Natural killer cell (primary cell): ENCODE data around the gene OR1A1. TPM values are rescaled to one million over a fixed set of nuclear protein-coding genes. Genes with fewer than 3 reads are reported as not detected.
"Not testable (repeated sequence)": the region's sequence is repeated elsewhere in the genome, so short reads cannot be mapped to it uniquely, and the experiment has no call there.

ENCODE experiments used
- ATAC-seq, 3 donors: fragments of 150-1000 bp in 2 of 3; fragments of 200-7000 bp in 1 of 3; cut with Tn5 transposase; 1 replicate in 1 of 3; 2 replicates in 2 of 3; pipeline ENCODE4 v1.10.0; 2021; ENCODE audit warnings: mild to moderate bottlenecking in 2 of 3, moderate library complexity in 2 of 3
- DNase-seq, 2 donors: peaks; one replicate each; pipeline versions ENCODE4 v3.0.0 to v3.0.0-alpha.2; 2013 to 2021; ENCODE audit warnings: mixed read lengths in 1 of 2
- H3K27ac ChIP-seq: one replicate; pipeline ENCODE4 v1.5.1; 2013; ENCODE audit warnings: mild to moderate bottlenecking, low read length
- H3K27me3 ChIP-seq: one replicate; pipeline ENCODE4 v1.6.1; 2013; ENCODE audit warnings: low read length; ENCODE audit not compliant: control insufficient read depth, insufficient read depth
- H3K36me3 ChIP-seq: one replicate; pipeline ENCODE4 v1.6.1; 2013; ENCODE audit warnings: low read length; ENCODE audit not compliant: control insufficient read depth, insufficient read depth
- H3K4me1 ChIP-seq: one replicate; pipeline ENCODE4 v1.6.1; 2013; ENCODE audit warnings: low read length; ENCODE audit not compliant: control insufficient read depth, insufficient read depth
- H3K4me3 ChIP-seq: one replicate; pipeline ENCODE4 v1.5.1; 2013; ENCODE audit warnings: low read length
- H3K9me3 ChIP-seq: one replicate; pipeline ENCODE4 v1.6.1; 2013; ENCODE audit warnings: low read length; ENCODE audit not compliant: control insufficient read depth, insufficient read depth
- H3K27ac Mint-ChIP-seq, 2 donors: one replicate each; pipeline ENCODE4 v1.8.0; 2022; ENCODE audit warnings: mild to moderate bottlenecking in 2 of 2, mixed read lengths in 2 of 2, moderate library complexity in 1 of 2
- H3K27me3 Mint-ChIP-seq, 2 donors: one replicate each; pipeline ENCODE4 v1.8.0; 2022; ENCODE audit warnings: low read depth in 2 of 2, mixed read lengths in 2 of 2
- H3K36me3 Mint-ChIP-seq: one replicate; pipeline ENCODE4 v1.8.0; 2022; ENCODE audit warnings: mixed read lengths
- H3K4me1 Mint-ChIP-seq, 2 donors: one replicate each; pipeline ENCODE4 v1.8.0; 2022; ENCODE audit warnings: mixed read lengths in 2 of 2
- H3K4me3 Mint-ChIP-seq: one replicate; pipeline ENCODE4 v1.8.0; 2022; ENCODE audit warnings: mild to moderate bottlenecking, moderate library complexity, mixed read lengths
- H3K9me3 Mint-ChIP-seq, 2 donors: one replicate each; pipeline ENCODE4 v1.8.0; 2022; ENCODE audit warnings: mixed read lengths in 2 of 2
- CTCF ChIP-seq: fragments of 200-600 bp; IDR thresholded peaks from one replicate; pipeline ENCODE4 v1.8.0; 2022; ENCODE audit warnings: antibody characterized with exemption
- whole genome bisulfite sequencing: methylation state at CpG from one replicate; pipeline ENCODE4 v1.1.7; 2013; ENCODE audit warnings: missing lambda C conversion rate; ENCODE audit not compliant: insufficient coverage; 5-methylcytosine and 5-hydroxymethylcytosine counted together
- intact Hi-C: fragments of 100-400 bp; cut with micrococcal nuclease; formaldehyde crosslinking; loops from one replicate; pipeline ENCODE4 v1.14.2; 2022
- total RNA-seq, 4 donors: library from RNA; stranded (reverse); fragments of 120-200 nt in 1 of 4; gene quantifications; one replicate each; pipeline versions ENCODE4 v1.2.3 to v1.2.4, GENCODE V29; 2013 to 2022

OR1A1 gene
- total RNA-seq, 3 donors from 2014 or later (not counting 1 experiment from before 2014, with no cell fraction given) = not detected

GRCh38 chr17:3249013-3249412 is 41.5 kb downstream of the OR1A1 start:
- intact Hi-C loops, DNase-seq, H3K36me3 Mint-ChIP-seq, H3K9me3 ChIP-seq, H3K4me1 ChIP-seq, H3K9me3 Mint-ChIP-seq, H3K36me3 ChIP-seq, ATAC-seq, H3K4me1 Mint-ChIP-seq, H3K4me3 ChIP-seq, H3K27me3 ChIP-seq, H3K27ac Mint-ChIP-seq, H3K4me3 Mint-ChIP-seq, H3K27me3 Mint-ChIP-seq, H3K27ac ChIP-seq: not testable (repeated sequence)
- 80% methylated on average over 1 of the region's 2 CpGs for WGBS

GRCh38 chr17:3256575-3256974 is 49.1 kb downstream of the OR1A1 start:
- Histone ChIP-seq H3K27me3 (no peaks in the 10 kb centered on the region), H3K27ac (no peak overlapping the region), H3K36me3 (no peaks in the 10 kb centered on the region), H3K4me3 (no peak overlapping the region), H3K9me3 (no peaks in the 10 kb centered on the region), H3K4me1 (no peaks in the 10 kb centered on the region)
- Mint-ChIP-seq H3K36me3 (no peaks in the 10 kb centered on the region), H3K27me3 (peaks cover 0 to 12% of the 10 kb centered on the region in 2 donors), H3K27ac (no peak overlapping the region), H3K4me1 (peaks cover 5 to 14% of the 10 kb centered on the region in 2 donors), H3K4me3 (no peak overlapping the region), H3K9me3 (no peaks in the 10 kb centered on the region)
- WGBS = 96% methylated on average over 8 of the region's 8 CpGs
- no peak for TF ChIP-seq CTCF
- DNase-seq = no peak
- ATAC-seq = no peak
- intact Hi-C loops = no loop called here

GRCh38 chr17:3260163-3260562 is 52.7 kb downstream of the OR1A1 start:
- TF ChIP-seq CTCF = no peak
- Histone ChIP-seq H3K27ac (no peak overlapping the region), H3K27me3 (no peaks in the 10 kb centered on the region), H3K4me1 (no peaks in the 10 kb centered on the region), H3K36me3 (no peaks in the 10 kb centered on the region), H3K9me3 (no peaks in the 10 kb centered on the region), H3K4me3 (no peak overlapping the region)
- no peaks in the 10 kb centered on the region for H3K9me3 Mint-ChIP-seq
- peak overlapping the region; percentile 61 for H3K4me3 Mint-ChIP-seq
- DNase-seq = no peak
- intact Hi-C loops = no loop called here
- H3K27me3 Mint-ChIP-seq = peaks cover 0 to 17% of the 10 kb centered on the region in 2 donors
- H3K36me3 Mint-ChIP-seq = no peaks in the 10 kb centered on the region
- WGBS = 88% methylated on average over 1 of the region's 1 CpG
- no peak for ATAC-seq
- H3K4me1 Mint-ChIP-seq = peaks cover 5 to 14% of the 10 kb centered on the region in 2 donors
- peak overlapping the region in 1 of 2 donors; percentile 42 for H3K27ac Mint-ChIP-seq

GRCh38 chr17:3260600-3260999 is 53.1 kb downstream of the OR1A1 start:
- Histone ChIP-seq H3K9me3 (no peaks in the 10 kb centered on the region), H3K36me3 (no peaks in the 10 kb centered on the region), H3K4me1 (no peaks in the 10 kb centered on the region), H3K27me3 (no peaks in the 10 kb centered on the region), H3K4me3 (no peak overlapping the region), H3K27ac (no peak overlapping the region)
- TF ChIP-seq CTCF = no peak
- H3K4me1 Mint-ChIP-seq = peaks cover 5 to 14% of the 10 kb centered on the region in 2 donors
- H3K27ac Mint-ChIP-seq = peak overlapping the region in 1 of 2 donors; percentile 42
- peak overlapping the region; percentile 61 for H3K4me3 Mint-ChIP-seq
- H3K9me3 Mint-ChIP-seq = no peaks in the 10 kb centered on the region
- no peaks in the 10 kb centered on the region for H3K36me3 Mint-ChIP-seq
- no peak for DNase-seq
- H3K27me3 Mint-ChIP-seq = peaks cover 0 to 17% of the 10 kb centered on the region in 2 donors
- 67% methylated on average over 13 of the region's 13 CpGs for WGBS
- peak; percentile 55 to 99 (median 76) for ATAC-seq
- intact Hi-C loops = no loop called here

Other genes with a start within 250 kb of the OR1A1 start
- not detected for gene OR1D5, start 144.1 kb upstream of the OR1A1 start, total RNA-seq
- not detected for gene OR1D2, start 103.2 kb upstream of the OR1A1 start, total RNA-seq
- not detected for gene OR1G1, start 80.1 kb upstream of the OR1A1 start, total RNA-seq
- not detected for gene OR1A2, start 10.1 kb upstream of the OR1A1 start, total RNA-seq
- gene OR3A1, start 90.7 kb downstream of the OR1A1 start, total RNA-seq = not detected
- 1 to 10 TPM in 1 of 3 donors, under 1 TPM in 1, not detected in 1; 0.80 to 1.2 TPM for gene OR3A2, start 178.6 kb downstream of the OR1A1 start, total RNA-seq
- not detected for gene OR1E1, start 190.7 kb downstream of the OR1A1 start, total RNA-seq
- not detected for gene OR3A3, start 203.7 kb downstream of the OR1A1 start, total RNA-seq
- gene OR1E2, start 226.2 kb downstream of the OR1A1 start, total RNA-seq = not detected